Type B pancreatic cell (in vitro differentiated cells): Measurements from ENCODE around the gene GFI1B. TPM values are rescaled to one million over a fixed set of nuclear protein-coding genes. Genes with fewer than 3 reads are reported as not detected.

ENCODE experiments used
- DNase-seq: peaks from one replicate; pipeline ENCODE4 v3.0.0; 2021; ENCODE audit warnings: mixed read lengths; ENCODE audit not compliant: unreplicated experiment; ENCODE audit errors: extremely low spot score
- H3K27ac Mint-ChIP-seq: 2 replicates; pipeline ENCODE4 v1.8.0; 2021; ENCODE audit warnings: mild to moderate bottlenecking, mixed read lengths
- H3K27me3 Mint-ChIP-seq: 2 replicates; pipeline ENCODE4 v1.8.0; 2021; ENCODE audit warnings: mixed read lengths
- H3K36me3 Mint-ChIP-seq: 2 replicates; pipeline ENCODE4 v1.8.0; 2021; ENCODE audit warnings: mixed read lengths
- H3K4me1 Mint-ChIP-seq: one replicate; pipeline ENCODE4 v1.8.0; 2021; ENCODE audit warnings: mixed read lengths; ENCODE audit not compliant: unreplicated experiment
- H3K4me3 Mint-ChIP-seq: 2 replicates; pipeline ENCODE4 v1.8.0; 2021; ENCODE audit warnings: mild to moderate bottlenecking, mixed read lengths
- H3K9me3 Mint-ChIP-seq: 2 replicates; pipeline ENCODE4 v1.8.0; 2021; ENCODE audit warnings: mixed read lengths
- CTCF ChIP-seq: fragments of 200-600 bp; sonication (generic); conservative IDR thresholded peaks from 2 replicates; pipeline ENCODE4 v1.5.0; 2021; ENCODE audit warnings: antibody characterized with exemption, mild to moderate bottlenecking
- total RNA-seq: library from RNA; stranded (reverse); gene quantifications from 2 replicates; pipeline ENCODE4 v1.2.1, GENCODE V29; 2021; ENCODE audit warnings: low replicate concordance

Gene GFI1B
- total RNA-seq, 1 donor from 2014 or later: not detected

- no peaks in the 10 kb centered on the region for H3K9me3 Mint-ChIP-seq
- peaks cover 8% of the 10 kb centered on the region for H3K4me1 Mint-ChIP-seq
- no peak for TF ChIP-seq CTCF
- H3K27me3 Mint-ChIP-seq: peaks cover 41% of the 10 kb centered on the region
- no peak overlapping the region for H3K4me3 Mint-ChIP-seq
- H3K27ac Mint-ChIP-seq: no peak overlapping the region
- H3K36me3 Mint-ChIP-seq: no peaks in the 10 kb centered on the region
- DNase-seq: no peak
These were observed 20.5 kb downstream of the GFI1B start for GRCh38 chr9:132998831-132999635.

DNA sequence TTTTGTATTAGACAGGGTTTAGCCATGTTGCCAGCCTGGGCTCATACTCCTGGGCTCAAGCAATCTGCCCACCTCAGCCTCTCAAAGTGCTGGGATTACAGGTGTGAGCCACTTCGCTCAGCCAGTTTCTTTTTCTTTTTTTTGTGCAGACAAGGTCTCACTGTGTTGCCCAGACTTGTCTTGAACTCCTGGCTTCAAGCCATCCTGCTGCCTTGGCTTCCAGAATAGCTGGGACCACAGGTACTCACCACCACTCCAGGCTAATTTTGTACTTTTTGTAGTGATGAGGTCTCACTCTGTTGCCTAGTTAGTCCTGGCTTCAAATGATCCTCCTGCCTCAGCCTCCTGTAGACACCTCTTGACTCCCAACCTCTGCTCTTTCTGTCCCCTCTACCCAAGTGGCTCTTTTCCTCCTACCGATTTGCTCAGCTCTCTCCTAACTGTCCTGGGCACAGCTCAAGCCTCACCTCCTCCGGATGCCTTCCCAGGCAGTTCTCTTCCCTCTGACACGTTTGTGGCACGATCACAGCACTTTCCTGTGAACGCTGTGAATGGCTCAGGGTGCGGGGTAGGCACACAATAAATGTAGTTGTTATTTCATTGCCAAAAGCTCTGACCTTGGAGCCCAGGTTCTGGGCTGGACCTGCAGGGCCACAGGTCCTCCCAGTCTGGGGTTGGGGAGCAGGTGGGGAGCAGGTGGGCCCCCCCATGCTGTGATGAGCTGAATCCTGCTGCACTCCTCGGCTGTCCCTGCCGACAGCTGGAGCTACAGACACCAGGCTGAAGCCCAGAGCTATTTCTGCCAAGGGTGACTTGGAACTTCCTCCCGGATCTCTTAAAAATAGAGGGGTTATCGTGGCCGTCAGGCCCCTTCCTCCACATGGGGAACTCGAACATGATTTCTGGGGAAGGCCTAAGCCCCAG is 23.9 kb downstream of the GFI1B start:
- no peaks in the 10 kb centered on the region for H3K36me3 Mint-ChIP-seq
- peaks cover 6% of the 10 kb centered on the region for H3K4me1 Mint-ChIP-seq
- H3K27ac Mint-ChIP-seq: no peak overlapping the region
- no peak for DNase-seq
- peaks cover 39% of the 10 kb centered on the region for H3K27me3 Mint-ChIP-seq
- no peak overlapping the region for H3K4me3 Mint-ChIP-seq
- TF ChIP-seq CTCF: no peak
- no peaks in the 10 kb centered on the region for H3K9me3 Mint-ChIP-seq

DNA sequence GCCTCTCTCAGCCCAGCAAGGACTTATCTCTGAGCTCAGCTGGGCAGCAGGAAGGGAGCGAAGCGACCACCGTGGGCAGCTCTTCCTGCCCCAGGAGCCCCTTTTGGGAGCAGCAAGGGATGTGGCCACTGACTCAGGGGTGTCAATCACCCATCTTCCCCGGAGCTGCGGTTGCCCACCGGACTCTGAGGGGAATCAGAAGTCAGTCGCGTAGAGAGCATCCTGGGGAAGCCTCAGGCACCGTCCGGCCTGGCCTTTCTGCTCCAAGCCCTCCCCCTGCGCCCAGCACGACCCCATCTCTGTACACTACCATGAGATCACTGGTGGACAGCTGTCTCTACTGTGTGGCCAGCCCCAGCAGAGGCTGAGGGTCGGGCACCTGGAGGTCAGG is 24.6 kb downstream of the GFI1B start:
- no peaks in the 10 kb centered on the region for H3K36me3 Mint-ChIP-seq
- DNase-seq: no peak

DNA sequence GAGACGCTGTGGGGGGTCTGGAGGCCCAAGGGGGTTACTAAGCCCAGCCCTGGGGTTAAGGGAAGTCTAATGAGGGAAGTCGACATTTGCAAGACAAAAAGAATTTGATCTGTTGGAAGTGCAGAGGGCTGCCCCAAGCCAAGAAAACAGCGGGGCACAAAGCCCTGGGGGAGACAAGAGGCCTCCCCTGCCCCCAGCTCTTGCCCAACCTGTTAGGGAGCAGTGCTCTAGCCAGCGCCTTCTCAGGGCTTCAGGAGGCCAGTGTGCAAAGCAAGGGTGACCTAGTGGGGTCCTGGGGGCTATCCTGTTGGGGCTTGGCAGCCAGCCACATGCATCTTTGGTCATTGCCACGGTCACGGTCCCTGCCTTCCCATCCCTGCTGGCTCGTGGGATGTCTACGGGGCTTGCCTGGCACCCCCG is 25.2 kb downstream of the GFI1B start:
- H3K27ac Mint-ChIP-seq: no peak overlapping the region

More for the DNA sequence above, 24.6 kb downstream of the GFI1B start:
- Mint-ChIP-seq H3K27ac (no peak overlapping the region), H3K27me3 (peaks cover 39% of the 10 kb centered on the region), H3K4me1 (peaks cover 6% of the 10 kb centered on the region), H3K9me3 (no peaks in the 10 kb centered on the region), H3K4me3 (no peak overlapping the region)
- no peak for TF ChIP-seq CTCF

More for the DNA sequence above, 25.2 kb downstream of the GFI1B start:
- Mint-ChIP-seq H3K9me3 (no peaks in the 10 kb centered on the region), H3K36me3 (no peaks in the 10 kb centered on the region), H3K4me1 (peaks cover 6% of the 10 kb centered on the region), H3K4me3 (no peak overlapping the region), H3K27me3 (peaks cover 35% of the 10 kb centered on the region)
- no peak for DNase-seq
- no peak for TF ChIP-seq CTCF
